ENCODE data around the gene MYLK. TPM values are rescaled to one million over a fixed set of nuclear protein-coding genes. Genes with fewer than 3 reads are reported as not detected.

MYLK gene
- total and polyA plus RNA-seq, 9 of the 15 experiments (the other 6 are each of a cell fraction or from before 2014, with no cell fraction given): 0.11 to 0.53 (median 0.18) TPM; not detected in 2

- TF ChIP-seq SRSF1 (IDR thresholded peaks at IDR 0.05; ENCODE audit: low read depth, low read length): no peak
- TF ChIP-seq BCOR (IDR thresholded peaks at IDR 0.05): no peak
- TF ChIP-seq HNRNPK (IDR thresholded peaks at IDR 0.05; ENCODE audit: low read depth, low read length, poor library complexity, severe bottlenecking): no peak
- no peak for TF ChIP-seq ZNF431 (CRISPR knock-in tag; IDR thresholded peaks at IDR 0.05)
- no peak for TF ChIP-seq ZNF764 (CRISPR knock-in tag; IDR thresholded peaks at IDR 0.05; ENCODE audit: low read depth)
- no peak for TF ChIP-seq TCF7 (IDR thresholded peaks at IDR 0.05; ENCODE audit: borderline replicate concordance)
- no peak for TF ChIP-seq ZNF561 (CRISPR knock-in tag; conservative IDR thresholded peaks at IDR 0.05)
- no peak for TF ChIP-seq ZNF263 (CRISPR knock-in tag; IDR thresholded peaks at IDR 0.05; ENCODE audit: borderline replicate concordance)
- TF ChIP-seq NFIC (IDR thresholded peaks at IDR 0.05): no peak
These were observed 321.6 kb downstream of the MYLK start (continued) for GRCh38 chr3:123562547-123562946.

DNA sequence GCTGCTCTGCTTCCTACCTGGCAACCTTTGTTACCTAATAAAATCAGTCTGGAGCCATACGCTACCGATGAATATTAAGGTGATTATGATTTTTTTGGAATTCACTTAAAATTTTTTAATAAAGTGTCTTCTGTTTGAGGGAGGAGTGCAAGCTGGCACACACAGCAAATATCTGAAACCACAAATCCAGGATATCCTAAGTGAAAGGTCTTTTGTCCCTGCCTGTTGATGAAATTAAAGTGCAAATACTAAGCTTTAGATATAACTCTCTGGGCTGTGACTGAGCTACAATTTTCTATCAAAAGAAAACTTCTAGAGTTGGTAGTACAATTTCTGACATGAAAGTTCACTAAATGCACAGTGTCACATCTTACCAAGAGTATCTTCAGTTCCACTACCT, 322.9 kb downstream of the MYLK start:
- H3K4me3 ChIP-seq: no peak overlapping the region
- ATAC-seq: no peak
- H3K27me3 ChIP-seq (ENCODE audit: control insufficient read depth in 2 of 2, insufficient read depth in 2 of 2, low read length in 2 of 2): no peaks in the 10 kb centered on the region
- WGBS (ENCODE audit: insufficient coverage, low coverage, missing lambda C conversion rate): 95% methylated on average over 2 of the region's 2 CpGs
- TF ChIP-seq PKNOX1 (IDR thresholded peaks at IDR 0.05): no peak
- no peak for TF ChIP-seq NR2F6 (CRISPR knock-in tag; IDR thresholded peaks at IDR 0.05)
- TF ChIP-seq, protein P1, sequence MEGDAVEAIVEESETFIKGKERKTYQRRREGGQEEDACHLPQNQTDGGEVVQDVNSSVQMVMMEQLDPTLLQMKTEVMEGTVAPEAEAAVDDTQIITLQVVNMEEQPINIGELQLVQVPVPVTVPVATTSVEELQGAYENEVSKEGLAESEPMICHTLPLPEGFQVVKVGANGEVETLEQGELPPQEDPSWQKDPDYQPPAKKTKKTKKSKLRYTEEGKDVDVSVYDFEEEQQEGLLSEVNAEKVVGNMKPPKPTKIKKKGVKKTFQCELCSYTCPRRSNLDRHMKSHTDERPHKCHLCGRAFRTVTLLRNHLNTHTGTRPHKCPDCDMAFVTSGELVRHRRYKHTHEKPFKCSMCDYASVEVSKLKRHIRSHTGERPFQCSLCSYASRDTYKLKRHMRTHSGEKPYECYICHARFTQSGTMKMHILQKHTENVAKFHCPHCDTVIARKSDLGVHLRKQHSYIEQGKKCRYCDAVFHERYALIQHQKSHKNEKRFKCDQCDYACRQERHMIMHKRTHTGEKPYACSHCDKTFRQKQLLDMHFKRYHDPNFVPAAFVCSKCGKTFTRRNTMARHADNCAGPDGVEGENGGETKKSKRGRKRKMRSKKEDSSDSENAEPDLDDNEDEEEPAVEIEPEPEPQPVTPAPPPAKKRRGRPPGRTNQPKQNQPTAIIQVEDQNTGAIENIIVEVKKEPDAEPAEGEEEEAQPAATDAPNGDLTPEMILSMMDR (IDR thresholded peaks at IDR 0.05 in 2 of 3, conservative IDR thresholded peaks at IDR 0.05 in 1 of 3; ENCODE audit: insufficient read depth in 2 of 3, low read depth in 1 of 3, low read length in 3 of 3): no peak
- no peak for TF ChIP-seq TRIM24 (IDR thresholded peaks at IDR 0.05)
- no peak for TF ChIP-seq ZNF76 (CRISPR knock-in tag; IDR thresholded peaks at IDR 0.05; ENCODE audit: borderline replicate concordance)
- H3K36me3 ChIP-seq (ENCODE audit: control insufficient read depth, insufficient read depth, low read length): no peaks in the 10 kb centered on the region
- H4K20me1 ChIP-seq (replicated peaks; ENCODE audit: control insufficient read depth, insufficient read depth, low read length): no peaks in the 10 kb centered on the region
- no peaks in the 10 kb centered on the region for H3K9me3 ChIP-seq (replicated peaks; ENCODE audit: control insufficient read depth, insufficient read depth, low read depth, low read length)
- intact Hi-C loops (cut with micrococcal nuclease): no loop called here
- in situ Hi-C loops (cut with MboI): no loop called here
- ChIA-PET CTCF (ENCODE audit: low intra/inter-chr PET ratio) (no interaction called here), POLR2A (interaction anchor here (0.7 kb wide), 1 partner anchor 18 kb away, joined by 4 read pairs; no protein-coding TSS in a partner anchor)
- FAIRE-seq: no peak
- no peaks in the 10 kb centered on the region for H3K9me1 ChIP-seq (ENCODE audit: control insufficient read depth, insufficient read depth, low read length)
- no peak overlapping the region for H3K9ac ChIP-seq (ENCODE audit: insufficient read depth in 1 of 2, low read depth in 2 of 2, low read length in 2 of 2)
- H3K79me2 ChIP-seq (ENCODE audit: control insufficient read depth, insufficient read depth, low read length): no peaks in the 10 kb centered on the region
- H3K27ac ChIP-seq (ENCODE audit: extremely low read depth, low read depth, low read length): no peak overlapping the region
- no peak overlapping the region for H2AFZ ChIP-seq (ENCODE audit: low read depth, low read length)
- no peak for DNase-seq (ENCODE audit: extremely low read depth in 1 of 4, low spot score in 3 of 4)
- no peak overlapping the region for H3K4me2 ChIP-seq (ENCODE audit: insufficient read depth, low read length)
- no TSS peak for BruUV-seq (replicated peaks)
- H3K4me1 ChIP-seq (replicated peaks in 1 of 2; ENCODE audit: control insufficient read depth in 2 of 2, insufficient read depth in 2 of 2, low read length in 2 of 2): no peaks in the 10 kb centered on the region

Data from K562 (cell line).